Upper lobe of left lung (tissue), 6 donors: ENCODE measurements around the gene SLC5A11. TPM values are rescaled to one million over a fixed set of nuclear protein-coding genes. Genes with fewer than 3 reads are reported as not detected.
"Not testable (repeated sequence)": the region's sequence is repeated elsewhere in the genome, so short reads cannot be mapped to it uniquely, and the experiment has no call there.

Source experiments
- ATAC-seq, 2 donors: fragments of 200-7000 bp; cut with Tn5 transposase; one replicate each; pipeline ENCODE4 v1.9.1; 2022; ENCODE audit warnings: mild to moderate bottlenecking in 2 of 2, moderate library complexity in 2 of 2; ENCODE audit not compliant: low FRiP score in 2 of 2
- DNase-seq, 2 donors: peaks; one replicate each; pipeline ENCODE4 v3.0.0-alpha.2; 2019 to 2020
- H3K27ac ChIP-seq, 4 donors: fragments of 200-600 bp; sonication (generic); one replicate each; pipeline ENCODE4 v1.5.1; 2016 to 2019
- H3K27me3 ChIP-seq, 4 donors: fragments of 200-600 bp; sonication (generic); one replicate each; pipeline ENCODE4 v1.5.1; 2017 to 2019
- H3K36me3 ChIP-seq, 4 donors: fragments of 200-600 bp; sonication (generic); one replicate each; pipeline ENCODE4 v1.5.1; 2016 to 2019
- H3K4me1 ChIP-seq, 4 donors: fragments of 200-600 bp; sonication (generic); one replicate each; pipeline ENCODE4 v1.5.1; 2018 to 2019
- H3K4me3 ChIP-seq, 4 donors: fragments of 200-600 bp; sonication (generic); one replicate each; pipeline ENCODE4 v1.5.1; 2017 to 2019; ENCODE audit warnings: mild to moderate bottlenecking in 2 of 4, moderate library complexity in 1 of 4
- H3K9me3 ChIP-seq, 4 donors: fragments of 200-600 bp; sonication (generic); one replicate each; pipeline ENCODE4 v1.5.1; 2018 to 2019
- EP300 ChIP-seq, 4 donors: sonication (generic); formaldehyde crosslinking; IDR thresholded peaks; one replicate each; pipeline ENCODE4 v1.5.1; 2017; ENCODE audit warnings: antibody characterized with exemption in 4 of 4, control low read depth in 2 of 4
- POLR2A ChIP-seq, 4 donors: fragments of 450-650 bp; IDR thresholded peaks; one replicate each; pipeline ENCODE4 v1.5.1; 2016 to 2017; ENCODE audit warnings: antibody characterized with exemption in 4 of 4, mild to moderate bottlenecking in 2 of 4
- POLR2AphosphoS5 ChIP-seq, 2 donors: sonication (generic); formaldehyde crosslinking; IDR thresholded peaks; one replicate each; pipeline ENCODE4 v1.5.1; 2017; ENCODE audit warnings: antibody characterized with exemption in 2 of 2
- WGBS, 2 donors: methylation state at CpG; one replicate each; pipeline ENCODE4 v1.1.5; 2017 to 2018; 5-methylcytosine and 5-hydroxymethylcytosine counted together
- total RNA-seq, 6 donors: library from RNA; depleted of rRNA in 4 of 6; stranded (reverse); fragments of >200 nt in 4 of 6; gene quantifications; one replicate each; pipeline versions ENCODE4 v1.1.0 to v1.2.1, GENCODE V29; 2016 to 2021
- TF ChIP-seq, protein P1 (sequence below), 6 experiments: fragments of 450-650 bp in 4 of 6; fragments of 200-600 bp in 2 of 6; sonication (generic) in 2 of 6; IDR thresholded peaks; one replicate each; pipeline ENCODE4 v1.5.1; 2016 to 2019; ENCODE audit warnings: antibody characterized with exemption in 6 of 6
- donor health status: DM: no; HTN: no; CAD: no; lungs with moderate emphysema.
- donor health status: DM: no; HTN: yes; CAD: no; lungs with severe emphysema.

The SLC5A11 gene
- total RNA-seq, 6 donors from 2014 or later = 0.15 to 0.86 (median 0.30) TPM; not detected in 3

- peaks cover 51 to 97% (median 78%) of the 10 kb centered on the region in 4 donors for H3K36me3 ChIP-seq
- WGBS, 2 donors = 53 to 60% methylated on average over 1 of the region's 1 CpG
Measured at GRCh38 chr16:24807301-24807700, 38.5 kb upstream of the SLC5A11 start.

DNA sequence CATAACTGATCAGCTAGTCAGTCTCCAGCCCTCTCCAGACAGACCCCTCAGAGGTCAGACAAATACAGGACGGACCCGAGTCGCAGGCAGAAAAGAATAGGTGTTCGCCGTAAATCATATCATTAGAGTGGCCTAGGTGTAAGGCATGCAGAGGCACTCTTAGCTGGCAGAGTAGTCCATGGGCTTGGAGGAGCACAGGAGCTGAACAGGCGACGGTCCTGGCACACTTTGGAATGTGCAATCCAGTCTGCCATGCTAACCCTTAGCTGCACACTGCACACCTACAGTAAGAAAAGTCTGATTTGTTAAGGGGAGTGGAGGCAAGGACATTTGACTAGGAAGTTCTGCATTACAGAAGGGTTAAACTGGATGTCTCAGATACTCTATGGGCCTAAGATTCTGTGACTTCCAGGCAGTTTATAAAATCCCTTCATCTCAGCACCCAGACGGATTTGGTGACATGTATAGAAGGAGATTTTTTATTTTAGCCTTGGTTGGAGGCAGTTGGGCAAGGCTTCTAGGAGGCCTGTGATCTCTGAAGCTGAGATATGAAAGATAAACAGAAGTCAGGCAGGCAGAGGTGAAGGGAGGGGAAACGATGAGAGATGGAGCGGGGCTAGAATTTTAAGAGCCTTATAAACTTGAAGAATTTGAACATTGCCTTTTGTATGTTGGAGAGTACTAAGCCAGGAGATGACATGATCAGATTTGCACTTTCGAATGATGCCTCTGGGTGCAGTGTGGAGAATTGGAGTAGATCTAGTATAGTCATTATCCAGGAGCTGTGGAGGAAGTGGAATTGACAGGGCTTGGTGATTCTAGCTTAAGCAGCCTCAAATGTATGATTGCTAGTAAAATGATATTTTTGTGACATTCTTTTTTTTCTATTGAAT lies 34.6 kb upstream of the SLC5A11 start:
- H3K4me3 ChIP-seq = no peak overlapping the region
- WGBS, 2 donors = 85 to 86% methylated on average over 11 of the region's 11 CpGs
- H3K4me1 ChIP-seq = no peaks in the 10 kb centered on the region
- ATAC-seq = peak in 1 of 2 donors; percentile 26
- H3K36me3 ChIP-seq = peaks cover 55 to 97% (median 84%) of the 10 kb centered on the region in 4 donors
- H3K27ac ChIP-seq = no peak overlapping the region
- TF ChIP-seq POLR2A (IDR thresholded peaks at IDR 0.05) (no peak), POLR2AphosphoS5 (IDR thresholded peaks at IDR 0.05) (no peak), EP300 (IDR thresholded peaks at IDR 0.05) (no peak)
- TF ChIP-seq, protein P1, sequence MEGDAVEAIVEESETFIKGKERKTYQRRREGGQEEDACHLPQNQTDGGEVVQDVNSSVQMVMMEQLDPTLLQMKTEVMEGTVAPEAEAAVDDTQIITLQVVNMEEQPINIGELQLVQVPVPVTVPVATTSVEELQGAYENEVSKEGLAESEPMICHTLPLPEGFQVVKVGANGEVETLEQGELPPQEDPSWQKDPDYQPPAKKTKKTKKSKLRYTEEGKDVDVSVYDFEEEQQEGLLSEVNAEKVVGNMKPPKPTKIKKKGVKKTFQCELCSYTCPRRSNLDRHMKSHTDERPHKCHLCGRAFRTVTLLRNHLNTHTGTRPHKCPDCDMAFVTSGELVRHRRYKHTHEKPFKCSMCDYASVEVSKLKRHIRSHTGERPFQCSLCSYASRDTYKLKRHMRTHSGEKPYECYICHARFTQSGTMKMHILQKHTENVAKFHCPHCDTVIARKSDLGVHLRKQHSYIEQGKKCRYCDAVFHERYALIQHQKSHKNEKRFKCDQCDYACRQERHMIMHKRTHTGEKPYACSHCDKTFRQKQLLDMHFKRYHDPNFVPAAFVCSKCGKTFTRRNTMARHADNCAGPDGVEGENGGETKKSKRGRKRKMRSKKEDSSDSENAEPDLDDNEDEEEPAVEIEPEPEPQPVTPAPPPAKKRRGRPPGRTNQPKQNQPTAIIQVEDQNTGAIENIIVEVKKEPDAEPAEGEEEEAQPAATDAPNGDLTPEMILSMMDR (IDR thresholded peaks at IDR 0.05) = no peak
- no peaks in the 10 kb centered on the region for H3K9me3 ChIP-seq
- no peaks in the 10 kb centered on the region for H3K27me3 ChIP-seq
- no peak for DNase-seq

More at GRCh38 chr16:24807301-24807700, 38.5 kb upstream of the SLC5A11 start:
- ATAC-seq = no peak
- H3K27me3 ChIP-seq = no peaks in the 10 kb centered on the region
- TF ChIP-seq, protein P1 (IDR thresholded peaks at IDR 0.05) = no peak
- TF ChIP-seq EP300 (IDR thresholded peaks at IDR 0.05) (no peak), POLR2AphosphoS5 (IDR thresholded peaks at IDR 0.05) (no peak), POLR2A (IDR thresholded peaks at IDR 0.05) (no peak)
- no peak overlapping the region for H3K27ac ChIP-seq
- H3K4me1 ChIP-seq = peaks cover 0 to 7% (median 2%) of the 10 kb centered on the region in 4 donors
- H3K4me3 ChIP-seq = no peak overlapping the region
- DNase-seq = no peak
- H3K9me3 ChIP-seq = no peaks in the 10 kb centered on the region

DNA sequence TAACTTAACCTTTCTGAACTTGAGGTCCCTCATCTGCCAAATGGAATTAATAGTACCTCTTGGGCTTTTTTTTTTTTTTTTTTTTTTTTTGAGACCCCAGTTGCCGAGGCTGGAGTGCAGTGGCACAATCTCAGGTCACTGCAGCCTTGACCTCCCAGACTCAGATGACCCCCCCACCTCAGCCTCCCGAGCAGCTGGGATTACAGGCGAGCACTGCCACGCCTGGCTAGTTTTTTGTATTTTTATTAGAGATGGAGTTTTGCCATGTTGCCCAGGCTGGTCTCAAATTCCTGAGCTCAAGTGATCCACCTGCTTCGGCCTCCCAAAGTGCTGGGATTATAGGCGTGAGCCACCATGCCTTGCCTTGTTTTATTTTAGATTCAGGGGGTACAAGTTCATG lies 33.0 kb upstream of the SLC5A11 start:
- H3K4me3 ChIP-seq, DNase-seq, H3K9me3 ChIP-seq, H3K27ac ChIP-seq, H3K27me3 ChIP-seq, ATAC-seq, H3K4me1 ChIP-seq: not testable (repeated sequence)
- WGBS, 2 donors = 82 to 84% methylated on average over 6 of the region's 6 CpGs
- H3K36me3 ChIP-seq = peaks cover 51 to 97% (median 83%) of the 10 kb centered on the region in 4 donors

DNA sequence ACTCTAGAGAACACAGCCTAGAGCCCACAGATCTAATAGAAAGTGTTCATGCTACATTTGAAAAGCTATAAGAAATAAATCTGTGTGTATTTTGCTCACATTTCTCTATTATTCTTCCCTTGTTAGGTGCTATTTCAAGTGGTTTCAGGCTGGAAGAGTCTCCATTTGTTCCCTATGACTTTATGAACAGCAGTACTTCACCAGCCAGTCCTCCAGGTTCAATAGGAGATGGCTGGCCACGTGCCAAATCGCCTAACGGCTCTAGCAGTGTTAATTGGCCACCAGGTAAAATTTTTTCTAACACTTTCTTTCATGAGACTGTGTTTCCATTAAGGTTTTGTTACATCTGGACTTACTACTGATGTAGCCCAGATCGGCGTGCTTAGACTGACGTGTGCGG lies 30.7 kb upstream of the SLC5A11 start:
- 87 to 93% methylated on average over 7 of the region's 7 CpGs for WGBS, 2 donors
- Histone ChIP-seq H3K27ac (no peak overlapping the region), H3K36me3 (peaks cover 38 to 96% (median 81%) of the 10 kb centered on the region in 4 donors), H3K4me3 (no peak overlapping the region), H3K27me3 (no peaks in the 10 kb centered on the region), H3K4me1 (peaks cover 0 to 8% (median 4%) of the 10 kb centered on the region in 4 donors), H3K9me3 (no peaks in the 10 kb centered on the region)
- no peak for DNase-seq
- ATAC-seq = no peak
- no peak for TF ChIP-seq POLR2AphosphoS5 (IDR thresholded peaks at IDR 0.05)
- TF ChIP-seq, protein P1 (IDR thresholded peaks at IDR 0.05) = no peak
- no peak for TF ChIP-seq POLR2A (IDR thresholded peaks at IDR 0.05)
- TF ChIP-seq EP300 (IDR thresholded peaks at IDR 0.05) = no peak

GRCh38 chr16:24816688-24817087 lies 29.1 kb upstream of the SLC5A11 start:
- Histone ChIP-seq H3K36me3 (peaks cover 36 to 96% (median 83%) of the 10 kb centered on the region in 4 donors), H3K4me1 (peaks cover 0 to 14% (median 4%) of the 10 kb centered on the region in 4 donors), H3K27me3 (no peaks in the 10 kb centered on the region), H3K27ac (no peak overlapping the region), H3K9me3 (no peaks in the 10 kb centered on the region), H3K4me3 (no peak overlapping the region)
- DNase-seq = no peak
- 86 to 93% methylated on average over 6 of the region's 6 CpGs for WGBS, 2 donors
- ATAC-seq = no peak
- TF ChIP-seq POLR2A (IDR thresholded peaks at IDR 0.05) (no peak), POLR2AphosphoS5 (IDR thresholded peaks at IDR 0.05) (no peak), EP300 (IDR thresholded peaks at IDR 0.05) (no peak)
- TF ChIP-seq, protein P1 (IDR thresholded peaks at IDR 0.05) = no peak
